Loucy (cell line): ENCODE measurements around the gene SH2D3C.

ENCODE experiments used
- H2AFZ ChIP-seq: fragments of 200-600 bp; sonication (generic); 2 replicates; pipeline ENCODE4 v1.6.0; 2016; ENCODE audit warnings: antibody characterized with exemption, mild to moderate bottlenecking, low read length, moderate library complexity
- H3F3A ChIP-seq: fragments of 200-600 bp; 2 replicates; pipeline ENCODE4 v1.6.0; 2016; ENCODE audit warnings: antibody characterized with exemption, low read depth, mild to moderate bottlenecking
- H3K27me3 ChIP-seq: fragments of 200-600 bp; sonication (generic); 2 replicates; pipeline ENCODE4 v1.6.1; 2014; ENCODE audit warnings: low read length, mild to moderate bottlenecking; ENCODE audit not compliant: insufficient read depth, poor library complexity, severe bottlenecking
- H3K36me3 ChIP-seq: fragments of 200-600 bp; sonication (generic); 2 replicates; pipeline ENCODE4 v1.6.1; 2016; ENCODE audit warnings: low read length; ENCODE audit not compliant: insufficient read depth
- H3K4me1 ChIP-seq: fragments of 200-600 bp; sonication (generic); 2 replicates; pipeline ENCODE4 v1.5.1; 2014; ENCODE audit warnings: low read length, mild to moderate bottlenecking; ENCODE audit not compliant: insufficient read depth, poor library complexity, severe bottlenecking
- H3K4me2 ChIP-seq: fragments of 200-600 bp; sonication (generic); 2 replicates; pipeline ENCODE4 v1.6.0; 2014; ENCODE audit warnings: antibody characterized with exemption, low read length, low read depth, mild to moderate bottlenecking; ENCODE audit not compliant: poor library complexity, severe bottlenecking
- H3K4me3 ChIP-seq: fragments of 200-600 bp; sonication (generic); 2 replicates; pipeline ENCODE4 v1.5.1; 2014; ENCODE audit warnings: low read length, mild to moderate bottlenecking, mixed read lengths; ENCODE audit not compliant: poor library complexity, severe bottlenecking
- H3K79me2 ChIP-seq: fragments of 200-600 bp; sonication (generic); 2 replicates; pipeline ENCODE4 v1.6.1; 2014; ENCODE audit warnings: low read length; ENCODE audit not compliant: insufficient read depth
- H3K9ac ChIP-seq: fragments of 200-600 bp; sonication (generic); 2 replicates; pipeline ENCODE4 v1.6.0; 2014; ENCODE audit warnings: mild to moderate bottlenecking, low read depth, low read length, moderate library complexity; ENCODE audit not compliant: poor library complexity, severe bottlenecking
- H3K9me2 ChIP-seq: fragments of 200-600 bp; sonication (generic); replicated peaks from 2 replicates; pipeline ENCODE4 v1.6.1; 2016; ENCODE audit warnings: low read depth, low read length, mixed read lengths
- H3K9me3 ChIP-seq: fragments of 200-600 bp; sonication (generic); 2 replicates; pipeline ENCODE4 v1.6.1; 2014; ENCODE audit warnings: mild to moderate bottlenecking, antibody characterized with exemption, low read length, low read depth; ENCODE audit not compliant: insufficient read depth
- H4K20me1 ChIP-seq: fragments of 200-600 bp; sonication (generic); 2 replicates; pipeline ENCODE4 v1.6.0; 2014; ENCODE audit warnings: antibody characterized with exemption, low read length, mild to moderate bottlenecking; ENCODE audit not compliant: insufficient read depth, poor library complexity, severe bottlenecking
- CTCF ChIP-seq: fragments of 200-600 bp; sonication (generic); conservative IDR thresholded peaks from 2 replicates; pipeline ENCODE4 v1.5.1; 2014; ENCODE audit warnings: mild to moderate bottlenecking, antibody characterized with exemption, low read length
- EZH2phosphoT487 ChIP-seq: fragments of 200-600 bp; IDR thresholded peaks from 2 replicates; pipeline ENCODE4 v1.6.1; 2018; ENCODE audit warnings: antibody characterized with exemption, mild to moderate bottlenecking, moderate library complexity, borderline replicate concordance

Gene SH2D3C

GRCh38 chr9:127794001-127794791, 15.7 kb upstream of the SH2D3C start:
- Histone ChIP-seq H3K9ac (no peak overlapping the region), H3K9me2 (no peaks in the 10 kb centered on the region), H3K79me2 (peaks cover 56% of the 10 kb centered on the region), H4K20me1 (peaks cover 25% of the 10 kb centered on the region), H3K9me3 (no peaks in the 10 kb centered on the region), H3F3A (peaks cover 13% of the 10 kb centered on the region), H3K4me2 (no peak overlapping the region), H3K36me3 (peaks cover 34% of the 10 kb centered on the region), H3K27me3 (no peaks in the 10 kb centered on the region), H2AFZ (no peak overlapping the region), H3K4me3 (no peak overlapping the region), H3K4me1 (peaks cover 62% of the 10 kb centered on the region)
- TF ChIP-seq EZH2phosphoT487 (no peak), CTCF (no peak)

GRCh38 chr9:127793093-127793708, 14.7 kb upstream of the SH2D3C start:
- H3K27me3 ChIP-seq, result no peaks in the 10 kb centered on the region
- no peaks in the 10 kb centered on the region for H3K9me2 ChIP-seq
- peaks cover 35% of the 10 kb centered on the region for H4K20me1 ChIP-seq
- H3K4me2 ChIP-seq, result peak overlapping the region; percentile 26
- TF ChIP-seq EZH2phosphoT487, result no peak
- TF ChIP-seq CTCF, result no peak
- peaks cover 43% of the 10 kb centered on the region for H3K36me3 ChIP-seq
- H3F3A ChIP-seq, result peaks cover 13% of the 10 kb centered on the region
- peaks cover 61% of the 10 kb centered on the region for H3K4me1 ChIP-seq
- H3K9ac ChIP-seq, result no peak overlapping the region
- H2AFZ ChIP-seq, result no peak overlapping the region
- H3K4me3 ChIP-seq, result no peak overlapping the region
- no peaks in the 10 kb centered on the region for H3K9me3 ChIP-seq
- peaks cover 66% of the 10 kb centered on the region for H3K79me2 ChIP-seq

- Histone ChIP-seq H3K4me1 (peaks cover 62% of the 10 kb centered on the region), H3K9me3 (no peaks in the 10 kb centered on the region), H3K27me3 (no peaks in the 10 kb centered on the region), H3K9ac (no peak overlapping the region), H3F3A (peaks cover 13% of the 10 kb centered on the region), H3K9me2 (no peaks in the 10 kb centered on the region), H3K4me3 (no peak overlapping the region), H4K20me1 (peaks cover 42% of the 10 kb centered on the region), H2AFZ (no peak overlapping the region), H3K36me3 (peaks cover 50% of the 10 kb centered on the region), H3K79me2 (peaks cover 72% of the 10 kb centered on the region), H3K4me2 (no peak overlapping the region)
- no peak for TF ChIP-seq EZH2phosphoT487
- no peak for TF ChIP-seq CTCF
Observed at GRCh38 chr9:127792417-127793031, 14.1 kb upstream of the SH2D3C start.
